Measurements from ENCODE around the gene SREK1IP1. TPM values are rescaled to one million over a fixed set of nuclear protein-coding genes. Genes with fewer than 3 reads are reported as not detected.

Gene SREK1IP1
- total and polyA plus RNA-seq, 9 of the 15 experiments (the other 6 are each of a cell fraction or from before 2014, with no cell fraction given): 6.9 to 45.2 (median 21.7) TPM

GRCh38 chr5:64786372-64786771, 17.9 kb upstream of the SREK1IP1 start (continued):
- TF ChIP-seq TEAD1 (CRISPR knock-in tag; IDR thresholded peaks at IDR 0.05): no peak
- TF ChIP-seq POLR2AphosphoS2 (IDR thresholded peaks at IDR 0.05; ENCODE audit: low read length): no peak
- TF ChIP-seq RREB1 (CRISPR knock-in tag; IDR thresholded peaks at IDR 0.05): no peak
- TF ChIP-seq BRF1 (IDR thresholded peaks at IDR 0.05; ENCODE audit: borderline replicate concordance, extremely low read depth, insufficient read length): no peak
- TF ChIP-seq ZNF280B (CRISPR knock-in tag; IDR thresholded peaks at IDR 0.05): no peak
- no peak for TF ChIP-seq MAFK (IDR thresholded peaks at IDR 0.05; ENCODE audit: low read length)
